ENCODE data around the gene GJE1.
"Not testable (repeated sequence)": the region's sequence is repeated elsewhere in the genome, so short reads cannot be mapped to it uniquely, and the experiment has no call there.

GJE1 gene

GRCh38 chr6:142132625-142133024, at the start of gene GJE1:
Gene GJE1 (plus strand): TSS chr6:142132925. CDS start chr6:142133159, 234 bp downstream.
- DNase-seq (ENCODE audit: low read depth), result no peak

GRCh38 chr6:142087950-142088857, 44.5 kb upstream of the GJE1 start:
- DNase-seq (ENCODE audit: low read depth), result no peak

GRCh38 chr6:142088858-142089216, 43.9 kb upstream of the GJE1 start:
- DNase-seq (ENCODE audit: low read depth), result no peak

DNA sequence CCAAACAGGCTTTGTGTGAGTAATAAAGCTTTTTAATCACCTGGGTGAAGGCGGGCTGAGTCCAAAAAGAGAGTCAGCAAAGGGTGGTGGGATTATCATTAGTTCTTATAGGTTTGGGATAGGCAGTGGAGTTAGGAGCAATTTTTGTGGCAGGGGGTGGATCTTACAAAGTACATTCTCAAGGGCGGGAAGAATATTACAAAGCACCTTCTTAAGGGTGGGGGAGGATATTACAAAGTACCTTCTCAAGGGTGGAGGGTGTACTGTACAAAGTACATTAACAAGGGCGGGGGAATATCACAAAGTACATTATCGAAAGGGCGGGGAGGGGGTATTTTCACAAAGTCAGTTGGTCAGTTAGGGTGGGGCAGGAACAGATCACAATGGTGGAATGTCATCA, 27.9 kb upstream of the GJE1 start:
- DNase-seq (ENCODE audit: low read depth), result not testable (repeated sequence)

DNA sequence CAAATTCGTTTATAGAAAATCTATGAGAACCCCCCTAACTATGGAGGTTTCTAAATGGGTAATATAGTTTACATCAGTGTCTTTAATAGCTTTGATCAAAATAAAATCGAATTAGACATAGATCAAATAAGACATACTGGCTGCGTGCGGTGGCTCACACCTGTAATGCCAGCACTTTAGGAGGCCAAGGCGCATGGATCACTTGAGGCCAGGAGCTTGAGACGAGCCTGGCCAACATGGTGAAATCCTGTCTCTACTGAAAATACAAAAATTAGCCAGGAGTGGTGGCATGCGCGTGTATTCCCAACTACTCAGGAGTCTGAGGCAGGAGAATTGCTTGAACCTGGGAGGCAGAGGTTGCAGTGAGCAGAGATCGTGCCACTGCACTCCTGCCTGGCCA, 21.9 kb upstream of the GJE1 start:
- not testable (repeated sequence) for DNase-seq (ENCODE audit: low read depth)

GRCh38 chr6:142112451-142113061, 20.2 kb upstream of the GJE1 start:
- DNase-seq (ENCODE audit: low read depth), result peak; percentile 58

- DNase-seq (ENCODE audit: low read depth), result no peak
Observed at GRCh38 chr6:142117366-142117765, 15.4 kb upstream of the GJE1 start.

DNA sequence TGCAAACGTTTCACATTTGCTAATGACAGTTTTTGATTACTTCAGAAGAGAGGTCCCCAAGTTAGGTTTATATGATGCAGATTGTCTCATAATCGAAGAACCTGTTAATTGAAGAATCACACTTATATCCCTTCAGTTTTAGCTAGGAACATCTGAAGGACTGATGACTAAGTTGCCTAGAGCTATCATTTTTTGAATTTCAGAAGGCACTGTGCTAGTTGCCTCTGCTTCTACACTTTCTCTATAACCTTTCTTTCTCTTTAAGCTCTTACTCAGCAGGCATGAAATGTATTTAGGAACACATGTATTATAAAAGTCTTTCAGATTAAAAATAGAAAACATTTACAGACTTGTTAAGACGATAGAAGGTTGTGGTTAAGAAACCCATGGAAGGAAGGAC, 14.4 kb upstream of the GJE1 start:
- no peak for DNase-seq (ENCODE audit: low read depth)

GRCh38 chr6:142118925-142119324, 13.8 kb upstream of the GJE1 start:
- DNase-seq (ENCODE audit: low read depth), result no peak

- DNase-seq (ENCODE audit: low read depth), result no peak
Observed at GRCh38 chr6:142121342-142121741, 11.4 kb upstream of the GJE1 start.

DNA sequence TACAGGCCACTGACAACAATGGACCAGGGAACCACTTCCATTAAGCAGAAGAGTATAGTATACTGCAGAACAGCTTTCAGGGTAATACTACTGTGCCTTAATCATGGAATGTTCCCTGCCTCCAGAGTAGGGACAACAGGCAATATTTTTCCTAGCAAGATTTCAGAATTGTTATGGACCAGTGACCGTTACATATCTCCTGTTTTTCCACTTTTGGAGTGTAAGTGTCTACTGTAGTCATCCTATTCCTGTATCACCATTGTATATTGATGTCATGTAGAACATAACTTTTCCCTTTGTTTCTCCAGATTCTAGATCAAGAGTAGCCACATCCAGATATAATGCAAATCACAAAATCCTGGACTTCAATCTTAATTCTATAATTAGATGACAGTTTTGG, 1.9 kb upstream of the GJE1 start:
- DNase-seq (ENCODE audit: low read depth), result no peak

DNA sequence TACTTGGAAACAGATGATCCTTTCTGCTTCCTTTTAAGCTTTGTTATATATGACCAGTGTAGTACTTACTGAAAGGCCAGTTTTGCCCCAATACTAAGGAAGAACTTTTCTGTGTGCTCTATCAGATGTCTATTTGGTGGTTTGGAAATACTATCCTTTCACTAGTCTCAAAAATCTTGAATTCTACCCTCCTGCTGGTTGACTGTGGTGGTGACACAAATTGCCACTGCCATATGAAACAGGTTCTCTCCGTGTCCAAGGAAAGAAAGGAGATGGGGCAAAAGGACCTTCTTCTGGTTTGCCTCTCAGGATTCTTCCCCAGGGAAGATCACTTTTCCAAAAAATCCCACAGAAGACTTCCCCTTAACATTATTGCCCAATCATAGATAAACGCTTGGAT, 6.2 kb downstream of the GJE1 start:
- DNase-seq (ENCODE audit: low read depth), result no peak

GRCh38 chr6:142141531-142141930, 8.8 kb downstream of the GJE1 start:
- DNase-seq (ENCODE audit: low read depth), result not testable (repeated sequence)

DNA sequence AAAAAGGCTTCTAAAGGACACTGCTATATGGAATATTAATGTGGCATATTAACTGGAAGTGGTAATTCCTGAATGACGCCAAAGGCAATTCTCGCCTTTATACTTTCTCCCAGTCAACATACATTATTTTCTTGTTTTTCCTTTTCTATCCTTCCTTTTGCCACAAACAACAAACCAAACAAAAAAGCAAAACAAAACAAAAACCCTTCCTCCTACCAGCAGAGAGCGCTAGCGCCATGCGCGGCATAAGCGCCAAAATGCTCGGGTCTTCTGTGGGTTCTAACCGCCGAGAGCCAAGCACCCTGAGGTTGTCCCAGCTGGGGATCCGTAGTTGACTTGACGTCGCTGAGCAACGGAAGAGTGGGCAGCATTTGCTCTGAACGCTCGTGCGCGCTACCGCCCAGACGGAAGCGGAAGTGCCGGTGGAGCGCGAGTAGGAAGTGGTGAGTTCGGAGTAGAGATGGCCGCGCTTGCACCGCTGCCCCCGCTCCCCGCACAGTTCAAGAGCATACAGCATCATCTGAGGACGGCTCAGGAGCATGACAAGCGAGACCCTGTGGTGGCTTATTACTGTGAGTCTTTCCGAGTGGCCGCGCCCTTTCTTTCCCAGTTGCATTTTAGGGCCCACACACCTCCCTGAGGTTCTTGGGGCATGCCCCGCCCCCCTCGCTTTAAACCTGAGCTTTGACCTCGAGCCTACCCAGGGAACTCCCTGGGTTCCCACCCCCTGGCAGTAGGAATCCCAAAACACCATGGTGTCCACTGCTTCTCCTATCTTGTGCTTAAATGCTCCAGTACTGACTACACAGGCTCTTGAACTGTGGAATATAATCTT, 14.3 kb downstream of the GJE1 start, which contains the start of the genes NMBR and VTA1:
NMBR (minus strand) TSS at position 295 of the 835 bp plus-strand sequence. CDS start 58,464 bp downstream, outside the sequence.
VTA1 (plus strand) TSS at position 436 of the 835 bp plus-strand sequence; CDS start at position 461, 25 bp downstream.
- peak; percentile 91 for DNase-seq (ENCODE audit: low read depth)

DNA sequence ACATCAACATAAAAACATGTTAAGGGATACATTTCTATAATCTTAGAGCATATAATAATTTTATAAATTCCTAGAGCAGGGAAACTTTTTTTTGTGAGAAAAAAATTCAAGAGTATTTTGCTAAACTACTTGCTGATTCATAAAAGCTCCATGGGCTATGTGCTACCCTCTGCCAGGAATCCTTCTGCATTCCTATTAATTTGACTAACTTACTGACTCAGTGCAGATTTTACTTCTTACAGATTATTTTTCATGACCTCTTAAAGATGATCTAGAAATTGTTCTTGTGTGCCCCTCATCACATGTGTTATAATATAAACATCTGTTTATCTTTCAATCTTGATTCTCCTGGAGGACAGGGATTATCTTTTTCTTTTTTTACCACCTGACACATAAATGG, 20.0 kb downstream of the GJE1 start:
- DNase-seq (ENCODE audit: low read depth), result no peak

- no peak for DNase-seq (ENCODE audit: low read depth)
Observed at GRCh38 chr6:142153196-142153595, 20.5 kb downstream of the GJE1 start.

- no peak for DNase-seq (ENCODE audit: low read depth)
Observed at GRCh38 chr6:142154336-142154735, 21.6 kb downstream of the GJE1 start.

- no peak for DNase-seq (ENCODE audit: low read depth)
Observed at GRCh38 chr6:142155091-142155490, 22.4 kb downstream of the GJE1 start.

DNA sequence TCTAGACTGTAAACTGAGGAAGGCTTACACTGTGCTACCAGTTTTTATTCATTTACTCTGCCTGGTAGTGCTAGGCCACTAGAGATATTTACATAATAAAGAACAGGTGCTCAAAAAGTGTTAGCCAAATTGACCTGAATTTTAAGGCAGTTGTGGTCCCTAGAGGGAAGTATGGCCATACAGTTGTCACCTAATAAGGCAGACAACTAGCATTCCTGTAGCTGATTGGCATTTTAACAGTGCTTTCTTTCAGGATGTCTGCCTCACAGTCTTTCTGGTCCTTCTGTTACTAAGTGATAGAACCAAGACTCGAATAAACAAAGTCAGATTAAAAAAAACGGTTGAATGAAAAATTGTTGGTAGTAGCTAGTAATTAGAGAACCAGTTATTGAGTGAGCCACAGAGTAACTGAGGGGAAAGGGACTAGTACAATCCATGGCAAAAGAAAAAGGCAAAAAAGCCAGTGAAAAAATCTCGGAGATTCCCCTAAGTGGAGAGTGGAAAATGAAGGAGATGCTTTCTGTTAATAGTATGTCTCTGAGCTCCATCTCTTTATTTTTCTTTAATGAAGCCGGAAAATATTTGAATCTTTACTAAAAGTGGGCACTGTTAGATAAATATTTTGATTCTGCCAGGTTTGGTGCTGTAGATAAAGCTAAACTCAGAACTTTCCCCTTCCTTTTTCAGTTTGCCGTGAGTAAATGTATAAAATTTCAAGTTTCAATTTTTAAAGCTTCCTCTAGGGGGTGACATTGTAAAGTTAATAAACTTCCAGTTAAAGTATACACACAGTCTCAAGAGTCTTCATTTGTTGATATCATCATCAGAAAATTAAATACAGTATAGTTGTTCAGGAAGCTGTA, 23.4 kb downstream of the GJE1 start:
- DNase-seq (ENCODE audit: low read depth), result no peak

GRCh38 chr6:142156758-142157068, 24.0 kb downstream of the GJE1 start:
- DNase-seq (ENCODE audit: low read depth), result not testable (repeated sequence)

GRCh38 chr6:142162780-142163179, 30.1 kb downstream of the GJE1 start:
- DNase-seq (ENCODE audit: low read depth), result no peak

- no peak for DNase-seq (ENCODE audit: low read depth)
Observed at GRCh38 chr6:142165227-142165626, 32.5 kb downstream of the GJE1 start.

Measured in stimulated activated CD8-positive, alpha-beta memory T cell treated with anti-CD3 and anti-CD28 coated beads, Interleukin-4, amount 100 ng/mL, for 24 hours (primary cell).